GM15510 (cell line): ENCODE data around the gene STH.

Experiments used
- POLR2A ChIP-seq: IDR thresholded peaks from 3 replicates; pipeline ENCODE4 v1.6.1; 2011; ENCODE audit warnings: borderline replicate concordance; ENCODE audit not compliant: insufficient read length; ENCODE audit errors: extremely low read depth

STH gene

DNA sequence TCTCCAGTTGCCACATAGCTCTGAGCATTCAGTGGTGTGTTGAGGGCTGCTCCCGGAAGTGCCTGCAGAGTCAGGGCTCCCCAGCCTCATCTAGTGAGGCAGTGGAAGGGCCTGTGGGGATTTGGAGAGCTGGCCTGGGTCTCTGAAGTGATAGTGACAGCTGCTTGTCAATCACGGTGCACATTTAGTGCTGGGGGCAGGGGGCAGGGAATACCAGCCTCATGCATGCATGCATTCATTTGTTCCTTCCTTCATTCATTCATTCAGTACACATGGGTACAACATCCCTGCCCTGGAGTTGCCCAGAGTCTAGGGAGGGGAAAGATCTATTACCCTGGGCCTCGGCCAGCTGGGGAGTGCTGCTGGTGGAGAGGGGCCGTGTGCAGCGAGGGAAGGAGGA, 11.3 kb upstream of the STH start:
- TF ChIP-seq POLR2A = no peak

DNA sequence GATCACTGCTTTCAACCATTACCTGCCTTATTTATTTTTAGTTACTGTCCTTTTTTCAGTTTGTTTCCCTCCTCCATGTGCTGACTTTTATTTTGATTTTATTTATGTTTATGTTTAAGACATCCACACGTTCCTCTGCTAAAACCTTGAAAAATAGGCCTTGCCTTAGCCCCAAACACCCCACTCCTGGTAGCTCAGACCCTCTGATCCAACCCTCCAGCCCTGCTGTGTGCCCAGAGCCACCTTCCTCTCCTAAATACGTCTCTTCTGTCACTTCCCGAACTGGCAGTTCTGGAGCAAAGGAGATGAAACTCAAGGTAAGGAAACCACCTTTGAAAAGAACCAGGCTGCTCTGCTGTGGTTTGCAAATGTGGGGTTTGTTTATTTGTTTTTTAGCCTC, 9.3 kb upstream of the STH start:
- no peak for TF ChIP-seq POLR2A

DNA sequence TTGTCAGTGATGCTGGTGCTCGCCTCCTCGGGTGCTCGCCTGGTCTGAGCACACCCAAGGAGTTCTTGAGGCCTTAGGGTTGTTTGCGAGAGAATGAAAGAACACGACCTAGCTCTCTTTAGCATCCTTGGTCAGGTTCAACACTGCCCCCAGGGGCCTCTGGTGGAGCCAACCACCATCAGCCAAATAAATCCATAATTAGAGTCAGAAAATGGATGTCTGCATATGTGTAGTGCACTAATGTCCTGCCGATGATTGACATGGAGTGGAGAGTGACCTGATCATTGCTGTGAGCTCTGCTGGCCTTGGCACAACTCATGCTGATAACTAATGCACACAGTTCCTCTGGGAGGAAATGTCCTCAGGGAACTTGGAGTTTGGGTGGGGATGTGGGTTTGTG, 8.2 kb upstream of the STH start:
- TF ChIP-seq POLR2A = no peak

DNA sequence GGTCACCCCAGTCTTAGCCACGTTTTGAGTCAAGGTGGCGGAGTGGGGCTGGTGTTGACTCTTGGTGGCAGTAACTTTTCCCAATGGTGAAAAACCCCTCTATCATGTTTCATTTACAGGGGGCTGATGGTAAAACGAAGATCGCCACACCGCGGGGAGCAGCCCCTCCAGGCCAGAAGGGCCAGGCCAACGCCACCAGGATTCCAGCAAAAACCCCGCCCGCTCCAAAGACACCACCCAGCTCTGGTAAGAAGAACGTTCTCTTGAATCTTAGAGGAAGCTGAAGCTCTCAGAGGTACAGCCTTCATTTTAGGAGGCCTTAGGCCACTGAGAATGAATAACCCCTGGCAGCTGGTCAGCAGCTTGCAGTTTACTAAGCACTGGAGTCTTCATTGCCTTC, 7.7 kb upstream of the STH start:
- TF ChIP-seq POLR2A = no peak

DNA sequence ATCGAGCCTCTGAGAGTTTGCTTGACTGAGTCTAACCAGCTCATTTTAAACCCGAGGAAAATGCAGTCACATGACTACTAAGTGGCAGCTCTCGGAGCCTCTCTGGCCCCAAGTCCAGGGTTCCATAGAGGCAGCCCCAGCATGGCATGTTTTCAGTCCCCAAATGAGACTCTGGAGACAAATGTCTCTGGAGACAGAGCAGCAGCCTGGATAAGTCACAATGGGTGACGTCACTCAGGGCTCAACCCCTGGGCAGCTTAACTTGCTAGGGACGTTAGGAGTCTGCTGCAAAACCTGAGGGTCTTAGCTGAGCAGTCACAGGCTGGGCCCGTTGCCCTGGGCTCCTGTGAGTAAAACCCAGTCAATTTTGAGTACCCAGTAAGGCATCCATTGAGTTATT, 6.9 kb upstream of the STH start:
- no peak for TF ChIP-seq POLR2A

DNA sequence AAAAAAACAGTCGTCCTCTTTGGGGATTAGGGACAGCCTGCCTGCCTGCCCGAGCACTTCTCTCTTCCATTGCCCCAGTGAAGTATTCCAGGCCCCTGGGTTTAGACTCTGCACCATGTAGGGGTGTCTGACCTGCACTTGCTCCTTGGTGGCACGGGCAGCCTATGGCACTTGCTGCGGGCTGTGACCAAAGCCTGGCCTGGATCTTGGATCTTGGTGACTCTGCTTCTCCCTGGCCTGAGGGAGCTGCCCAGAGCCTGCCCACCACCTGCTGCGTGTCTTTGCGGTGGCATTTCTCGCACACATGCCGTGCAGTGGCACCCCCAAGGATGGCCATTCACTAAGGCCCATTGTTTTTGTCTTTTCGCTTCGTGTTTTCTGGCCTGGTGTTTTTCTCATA, 6.1 kb upstream of the STH start:
- no peak for TF ChIP-seq POLR2A

DNA sequence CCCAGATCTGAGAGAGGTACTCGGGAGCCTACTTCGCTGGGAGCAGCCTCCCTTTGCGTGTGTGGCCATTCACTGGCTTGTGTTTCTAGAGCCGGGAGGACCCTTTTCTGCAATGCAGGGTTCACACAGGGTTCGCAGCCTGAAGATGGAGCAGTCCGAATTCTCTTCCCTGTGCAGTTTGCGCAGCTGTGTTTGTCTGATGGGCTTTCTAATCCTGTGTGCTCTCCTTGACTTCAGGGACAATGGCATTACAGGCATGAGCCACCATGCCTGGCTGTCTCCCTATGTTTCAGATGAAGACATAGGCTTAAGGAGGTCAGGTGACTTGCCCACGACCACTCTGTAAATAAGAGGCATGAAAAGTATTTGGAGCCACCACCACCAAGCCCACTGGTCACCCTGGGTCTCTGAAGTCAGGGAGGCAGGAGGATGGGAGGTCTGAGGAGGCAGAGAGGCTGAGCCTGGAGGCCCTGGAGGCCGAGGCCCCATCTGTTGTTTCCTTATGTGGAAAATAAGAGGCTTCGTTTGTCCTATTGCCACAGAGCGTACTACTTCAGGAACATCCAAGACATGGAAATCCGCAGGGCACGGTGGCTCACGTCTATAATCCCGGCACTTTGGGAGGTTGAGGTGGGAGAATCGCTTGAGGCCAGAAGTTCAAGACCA, 5.0 kb upstream of the STH start:
- TF ChIP-seq POLR2A = no peak

DNA sequence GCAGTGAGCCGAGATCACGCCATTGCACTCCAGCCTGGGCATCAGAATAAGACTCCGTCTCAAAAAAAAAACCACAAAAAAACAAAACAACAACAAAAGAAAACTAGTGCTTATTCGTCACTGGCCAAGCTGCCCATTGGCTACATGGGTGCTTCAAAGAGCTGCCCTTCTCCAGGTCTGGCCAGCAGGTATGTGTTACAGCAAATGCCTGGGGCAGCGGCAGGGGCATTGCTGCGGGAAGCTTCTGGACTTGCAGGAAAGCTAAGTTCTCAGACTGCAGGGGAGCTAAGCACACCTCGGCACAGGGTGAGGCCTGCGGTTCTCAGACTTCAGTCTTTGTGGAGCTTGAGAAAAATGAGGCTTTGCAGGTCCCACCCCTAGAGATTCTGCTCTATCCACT, 4.1 kb upstream of the STH start:
- no peak for TF ChIP-seq POLR2A

DNA sequence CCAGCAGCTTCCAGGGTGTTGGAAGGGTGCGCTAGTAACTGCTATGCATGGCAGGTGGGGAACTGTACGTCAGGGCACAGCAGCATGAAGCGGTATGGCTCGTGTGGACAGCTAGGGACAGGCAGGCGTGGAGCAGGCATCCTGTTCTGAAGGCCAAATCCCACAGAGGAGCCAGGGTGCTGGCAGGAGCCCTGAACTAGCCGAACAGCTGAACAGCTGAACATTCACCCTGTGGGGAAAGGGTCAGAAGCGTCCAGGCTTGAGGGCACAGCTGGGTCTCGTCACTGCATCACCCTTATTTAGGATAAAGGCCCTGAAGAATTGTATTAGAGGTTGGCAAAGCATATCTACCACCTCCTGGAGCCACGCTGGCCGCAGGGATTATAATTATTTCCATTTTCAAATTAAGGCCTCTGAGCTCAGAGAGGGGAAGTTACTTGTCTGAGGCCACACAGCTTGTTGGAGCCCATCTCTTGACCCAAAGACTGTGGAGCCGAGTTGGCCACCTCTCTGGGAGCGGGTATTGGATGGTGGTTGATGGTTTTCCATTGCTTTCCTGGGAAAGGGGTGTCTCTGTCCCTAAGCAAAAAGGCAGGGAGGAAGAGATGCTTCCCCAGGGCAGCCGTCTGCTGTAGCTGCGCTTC, 3.3 kb upstream of the STH start:
- TF ChIP-seq POLR2A = no peak

DNA sequence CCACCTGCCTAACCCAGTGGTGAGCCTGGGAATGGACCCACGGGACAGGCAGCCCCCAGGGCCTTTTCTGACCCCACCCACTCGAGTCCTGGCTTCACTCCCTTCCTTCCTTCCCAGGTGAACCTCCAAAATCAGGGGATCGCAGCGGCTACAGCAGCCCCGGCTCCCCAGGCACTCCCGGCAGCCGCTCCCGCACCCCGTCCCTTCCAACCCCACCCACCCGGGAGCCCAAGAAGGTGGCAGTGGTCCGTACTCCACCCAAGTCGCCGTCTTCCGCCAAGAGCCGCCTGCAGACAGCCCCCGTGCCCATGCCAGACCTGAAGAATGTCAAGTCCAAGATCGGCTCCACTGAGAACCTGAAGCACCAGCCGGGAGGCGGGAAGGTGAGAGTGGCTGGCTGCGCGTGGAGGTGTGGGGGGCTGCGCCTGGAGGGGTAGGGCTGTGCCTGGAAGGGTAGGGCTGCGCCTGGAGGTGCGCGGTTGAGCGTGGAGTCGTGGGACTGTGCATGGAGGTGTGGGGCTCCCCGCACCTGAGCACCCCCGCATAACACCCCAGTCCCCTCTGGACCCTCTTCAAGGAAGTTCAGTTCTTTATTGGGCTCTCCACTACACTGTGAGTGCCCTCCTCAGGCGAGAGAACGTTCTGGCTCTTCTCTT, 2.6 kb upstream of the STH start:
- TF ChIP-seq POLR2A = no peak

DNA sequence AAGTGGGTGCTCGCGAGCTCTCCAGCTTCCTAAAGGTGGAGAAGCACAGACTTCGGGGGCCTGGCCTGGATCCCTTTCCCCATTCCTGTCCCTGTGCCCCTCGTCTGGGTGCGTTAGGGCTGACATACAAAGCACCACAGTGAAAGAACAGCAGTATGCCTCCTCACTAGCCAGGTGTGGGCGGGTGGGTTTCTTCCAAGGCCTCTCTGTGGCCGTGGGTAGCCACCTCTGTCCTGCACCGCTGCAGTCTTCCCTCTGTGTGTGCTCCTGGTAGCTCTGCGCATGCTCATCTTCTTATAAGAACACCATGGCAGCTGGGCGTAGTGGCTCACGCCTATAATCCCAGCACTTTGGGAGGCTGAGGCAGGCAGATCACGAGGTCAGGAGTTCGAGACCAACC, 1.9 kb upstream of the STH start:
- TF ChIP-seq POLR2A = no peak

DNA sequence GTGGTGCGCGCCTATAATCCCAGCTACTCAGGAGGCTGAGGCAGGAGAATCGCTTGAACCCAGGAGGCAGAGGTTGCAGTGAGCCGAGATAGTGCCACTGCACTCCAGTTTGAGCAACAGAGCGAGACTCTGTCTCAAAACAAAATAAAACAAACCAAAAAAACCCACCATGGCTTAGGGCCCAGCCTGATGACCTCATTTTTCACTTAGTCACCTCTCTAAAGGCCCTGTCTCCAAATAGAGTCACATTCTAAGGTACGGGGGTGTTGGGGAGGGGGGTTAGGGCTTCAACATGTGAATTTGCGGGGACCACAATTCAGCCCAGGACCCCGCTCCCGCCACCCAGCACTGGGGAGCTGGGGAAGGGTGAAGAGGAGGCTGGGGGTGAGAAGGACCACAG, 1.4 kb upstream of the STH start:
- no peak for TF ChIP-seq POLR2A

DNA sequence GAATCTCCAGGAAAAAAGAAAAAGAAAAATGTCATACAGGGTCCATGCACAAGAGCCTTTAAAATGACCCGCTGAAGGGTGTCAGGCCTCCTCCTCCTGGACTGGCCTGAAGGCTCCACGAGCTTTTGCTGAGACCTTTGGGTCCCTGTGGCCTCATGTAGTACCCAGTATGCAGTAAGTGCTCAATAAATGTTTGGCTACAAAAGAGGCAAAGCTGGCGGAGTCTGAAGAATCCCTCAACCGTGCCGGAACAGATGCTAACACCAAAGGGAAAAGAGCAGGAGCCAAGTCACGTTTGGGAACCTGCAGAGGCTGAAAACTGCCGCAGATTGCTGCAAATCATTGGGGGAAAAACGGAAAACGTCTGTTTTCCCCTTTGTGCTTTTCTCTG, 845 bp downstream of the STH start:
- no peak for TF ChIP-seq POLR2A

DNA sequence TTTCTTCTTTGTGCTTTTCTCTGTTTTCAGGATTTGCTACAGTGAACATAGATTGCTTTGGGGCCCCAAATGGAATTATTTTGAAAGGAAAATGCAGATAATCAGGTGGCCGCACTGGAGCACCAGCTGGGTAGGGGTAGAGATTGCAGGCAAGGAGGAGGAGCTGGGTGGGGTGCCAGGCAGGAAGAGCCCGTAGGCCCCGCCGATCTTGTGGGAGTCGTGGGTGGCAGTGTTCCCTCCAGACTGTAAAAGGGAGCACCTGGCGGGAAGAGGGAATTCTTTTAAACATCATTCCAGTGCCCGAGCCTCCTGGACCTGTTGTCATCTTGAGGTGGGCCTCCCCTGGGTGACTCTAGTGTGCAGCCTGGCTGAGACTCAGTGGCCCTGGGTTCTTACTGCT, 1.2 kb downstream of the STH start:
- no peak for TF ChIP-seq POLR2A

DNA sequence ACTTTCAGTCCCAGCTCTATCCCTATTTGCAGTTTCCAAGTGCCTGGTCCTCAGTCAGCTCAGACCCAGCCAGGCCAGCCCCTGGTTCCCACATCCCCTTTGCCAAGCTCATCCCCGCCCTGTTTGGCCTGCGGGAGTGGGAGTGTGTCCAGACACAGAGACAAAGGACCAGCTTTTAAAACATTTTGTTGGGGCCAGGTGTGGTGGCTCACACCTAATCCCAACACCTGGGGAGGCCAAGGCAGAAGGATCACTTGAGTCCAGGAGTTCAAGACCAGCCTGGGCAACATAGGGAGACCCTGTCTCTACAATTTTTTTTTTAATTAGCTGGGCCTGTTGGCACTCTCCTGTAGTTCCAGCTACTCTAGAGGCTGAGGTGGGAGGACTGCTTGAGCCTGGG, 1.7 kb downstream of the STH start:
- TF ChIP-seq POLR2A = no peak
